Body of pancreas (tissue), 4 donors: ENCODE measurements around the gene EPHX1. TPM values are rescaled to one million over a fixed set of nuclear protein-coding genes. Genes with fewer than 3 reads are reported as not detected.
"Not testable (repeated sequence)": the region's sequence is repeated elsewhere in the genome, so short reads cannot be mapped to it uniquely, and the experiment has no call there.

Experiments used
- ATAC-seq: fragments of 150-250 bp; one replicate; pipeline ENCODE4 v1.9.1; 2016
- DNase-seq, 4 donors: peaks; one replicate each; pipeline ENCODE4 v3.0.0-alpha.2; 2019
- H3K27ac ChIP-seq, 4 donors: fragments of 200-600 bp; sonication (generic); 1 replicate in 3 of 4; 2 replicates in 1 of 4; pipeline versions ENCODE4 v1.5.1 to v1.6.1; 2016 to 2019; ENCODE audit warnings: mild to moderate bottlenecking in 1 of 4, mixed read lengths in 1 of 4, moderate library complexity in 1 of 4
- H3K27me3 ChIP-seq, 2 donors: fragments of 200-600 bp; sonication (generic); one replicate each; pipeline ENCODE4 v1.6.0; 2016; ENCODE audit warnings: mild to moderate bottlenecking in 1 of 2
- H3K36me3 ChIP-seq, 2 donors: fragments of 200-600 bp; sonication (generic); replicated peaks in 1 of 2; 2 replicates each; pipeline ENCODE4 v1.5.1; 2016; ENCODE audit warnings: low read depth in 2 of 2; ENCODE audit not compliant: insufficient read depth in 1 of 2
- H3K4me1 ChIP-seq: fragments of 200-600 bp; sonication (generic); one replicate; pipeline ENCODE4 v1.6.0; 2016
- H3K4me3 ChIP-seq, 2 donors: fragments of 200-600 bp; sonication (generic); 1 replicate in 1 of 2; 2 replicates in 1 of 2; pipeline ENCODE4 v1.5.1; 2016 to 2019
- H3K9me3 ChIP-seq, 3 donors: fragments of 200-600 bp; sonication (generic); 1 replicate in 2 of 3; 2 replicates in 1 of 3; pipeline ENCODE4 v1.5.1; 2016
- CTCF ChIP-seq, 7 experiments: fragments of 450-650 bp in 4 of 7; fragments of 200-600 bp in 3 of 7; sonication (generic) in 3 of 7; IDR thresholded peaks; one replicate each; pipeline ENCODE4 v1.5.1; 2016 to 2019; ENCODE audit warnings: antibody characterized with exemption in 7 of 7
- POLR2A ChIP-seq, 3 donors: fragments of 450-650 bp; IDR thresholded peaks; one replicate each; pipeline ENCODE4 v1.6.1; 2016; ENCODE audit warnings: antibody characterized with exemption in 3 of 3, mild to moderate bottlenecking in 2 of 3
- WGBS, 2 donors: methylation state at CpG; one replicate each; pipeline ENCODE4 v1.1.5; 2017; 5-methylcytosine and 5-hydroxymethylcytosine counted together
- intact Hi-C: fragments of 100-400 bp; cut with DNase I; formaldehyde crosslinking; loops from one replicate; pipeline ENCODE4 v1.15.1; 2023
- total RNA-seq, 2 donors: library from RNA; depleted of rRNA; stranded (reverse); fragments of >200 nt; gene quantifications; one replicate each; pipeline ENCODE4 v1.1.0, GENCODE V29; 2016

EPHX1 gene
- total RNA-seq, 2 donors from 2014 or later = 109 to 136 TPM

GRCh38 chr1:225834417-225835329 lies 24.7 kb downstream of the EPHX1 start:
- intact Hi-C loops = no loop called here
- DNase-seq (peak; percentile 50 to 71 (median 64)), ATAC-seq (peak; percentile 72)
- WGBS, 2 donors = 52 to 61% methylated on average over 6 to 7 of the region's 7 CpGs
- Histone ChIP-seq H3K27me3 (no peaks in the 10 kb centered on the region), H3K27ac (peak overlapping the region in 3 of 4 donors; percentile 34 to 75 (median 52)), H3K9me3 (no peaks in the 10 kb centered on the region), H3K4me3 (no peak overlapping the region), H3K4me1 (peaks cover 25% of the 10 kb centered on the region), H3K36me3 (peaks cover 12 to 15% of the 10 kb centered on the region in 2 donors)
- TF ChIP-seq POLR2A (IDR thresholded peaks at IDR 0.05) = no peak
- no peak for TF ChIP-seq CTCF (IDR thresholded peaks at IDR 0.05)

GRCh38 chr1:225835856-225836255 lies 25.9 kb downstream of the EPHX1 start:
- ATAC-seq = peak; percentile 61
- no peak overlapping the region for H3K4me3 ChIP-seq
- no peak for TF ChIP-seq POLR2A (IDR thresholded peaks at IDR 0.05)
- H3K27ac ChIP-seq = peak overlapping the region in 2 of 4 donors; percentile 18 to 57
- H3K4me1 ChIP-seq = peaks cover 25% of the 10 kb centered on the region
- peak; percentile 81 to 92 (median 83) for DNase-seq
- H3K36me3 ChIP-seq = peaks cover 12 to 17% of the 10 kb centered on the region in 2 donors
- H3K27me3 ChIP-seq = no peaks in the 10 kb centered on the region
- no peaks in the 10 kb centered on the region for H3K9me3 ChIP-seq
- intact Hi-C loops = no loop called here
- WGBS, 2 donors = 7% methylated on average over 3 of the region's 3 CpGs

- H3K27ac ChIP-seq = peak overlapping the region in 1 of 4 donors; percentile 57
- WGBS, 2 donors = 81 to 84% methylated on average over 4 of the region's 4 CpGs
- peaks cover 25% of the 10 kb centered on the region for H3K4me1 ChIP-seq
- H3K36me3 ChIP-seq = peaks cover 12 to 17% of the 10 kb centered on the region in 2 donors
- H3K9me3 ChIP-seq, ATAC-seq, intact Hi-C loops, H3K4me3 ChIP-seq, DNase-seq, H3K27me3 ChIP-seq: not testable (repeated sequence)
Measured at GRCh38 chr1:225836296-225836695, 26.4 kb downstream of the EPHX1 start.

GRCh38 chr1:225838793-225839192 lies 28.9 kb downstream of the EPHX1 start:
- DNase-seq (no peak), ATAC-seq (no peak)
- Histone ChIP-seq H3K4me1 (peaks cover 25% of the 10 kb centered on the region), H3K27me3 (no peaks in the 10 kb centered on the region), H3K27ac (no peak overlapping the region), H3K9me3 (no peaks in the 10 kb centered on the region), H3K4me3 (no peak overlapping the region), H3K36me3 (peaks cover 7 to 9% of the 10 kb centered on the region in 2 donors)
- intact Hi-C loops = no loop called here
- no peak for TF ChIP-seq CTCF (IDR thresholded peaks at IDR 0.05)
- no peak for TF ChIP-seq POLR2A (IDR thresholded peaks at IDR 0.05)
- WGBS, 2 donors = 83 to 90% methylated on average over 10 to 14 of the region's 14 CpGs

GRCh38 chr1:225840223-225840610 lies 30.3 kb downstream of the EPHX1 start:
- Histone ChIP-seq H3K36me3 (peaks cover 7 to 16% of the 10 kb centered on the region in 2 donors), H3K27me3 (no peaks in the 10 kb centered on the region), H3K4me3 (no peak overlapping the region), H3K9me3 (no peaks in the 10 kb centered on the region), H3K4me1 (peaks cover 12% of the 10 kb centered on the region), H3K27ac (no peak overlapping the region)
- no peak for DNase-seq
- ATAC-seq = no peak
- TF ChIP-seq CTCF (IDR thresholded peaks at IDR 0.05) (no peak), POLR2A (IDR thresholded peaks at IDR 0.05) (no peak)
- intact Hi-C loops = no loop called here
- WGBS, 2 donors = 100% methylated on average over 1 of the region's 1 CpG
